Type B pancreatic cell (in vitro differentiated cells): ENCODE measurements around the gene COASY. TPM values are rescaled to one million over a fixed set of nuclear protein-coding genes. Genes with fewer than 3 reads are reported as not detected.

Experiments used
- DNase-seq: peaks from one replicate; pipeline ENCODE4 v3.0.0; 2021; ENCODE audit warnings: mixed read lengths; ENCODE audit not compliant: unreplicated experiment; ENCODE audit errors: extremely low spot score
- H3K27ac Mint-ChIP-seq: 2 replicates; pipeline ENCODE4 v1.8.0; 2021; ENCODE audit warnings: mild to moderate bottlenecking, mixed read lengths
- H3K27me3 Mint-ChIP-seq: 2 replicates; pipeline ENCODE4 v1.8.0; 2021; ENCODE audit warnings: mixed read lengths
- H3K36me3 Mint-ChIP-seq: 2 replicates; pipeline ENCODE4 v1.8.0; 2021; ENCODE audit warnings: mixed read lengths
- H3K4me1 Mint-ChIP-seq: one replicate; pipeline ENCODE4 v1.8.0; 2021; ENCODE audit warnings: mixed read lengths; ENCODE audit not compliant: unreplicated experiment
- H3K4me3 Mint-ChIP-seq: 2 replicates; pipeline ENCODE4 v1.8.0; 2021; ENCODE audit warnings: mild to moderate bottlenecking, mixed read lengths
- H3K9me3 Mint-ChIP-seq: 2 replicates; pipeline ENCODE4 v1.8.0; 2021; ENCODE audit warnings: mixed read lengths
- total RNA-seq: library from RNA; stranded (reverse); gene quantifications from 2 replicates; pipeline ENCODE4 v1.2.1, GENCODE V29; 2021; ENCODE audit warnings: low replicate concordance
- TF ChIP-seq, protein P1 (sequence below): fragments of 200-600 bp; sonication (generic); conservative IDR thresholded peaks from 2 replicates; pipeline ENCODE4 v1.5.0; 2021; ENCODE audit warnings: antibody characterized with exemption, mild to moderate bottlenecking

Gene COASY
- total RNA-seq, 1 donor from 2014 or later = 78.0 TPM

DNA sequence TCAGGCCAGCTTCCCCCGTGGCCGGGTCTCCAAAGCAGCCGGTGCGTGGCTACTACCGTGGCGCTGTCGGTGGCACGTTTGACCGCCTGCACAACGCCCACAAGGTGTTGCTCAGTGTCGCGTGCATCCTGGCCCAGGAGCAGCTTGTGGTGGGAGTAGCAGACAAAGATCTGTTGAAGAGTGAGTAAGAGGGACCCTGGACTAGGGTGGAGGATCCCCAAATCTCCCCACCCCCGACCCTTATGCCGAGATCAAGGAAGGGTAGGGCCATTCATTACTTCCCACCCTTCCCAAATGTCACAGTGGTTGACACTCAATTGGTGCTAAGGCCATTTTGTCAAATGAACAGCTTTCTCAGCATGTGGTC lies 1.2 kb downstream of the COASY start:
- H3K27ac Mint-ChIP-seq = peak overlapping the region; percentile 88
- H3K27me3 Mint-ChIP-seq = no peaks in the 10 kb centered on the region
- peaks cover 24% of the 10 kb centered on the region for H3K4me1 Mint-ChIP-seq
- H3K9me3 Mint-ChIP-seq = no peaks in the 10 kb centered on the region
- H3K36me3 Mint-ChIP-seq = peaks cover 7% of the 10 kb centered on the region
- no peak for DNase-seq
- H3K4me3 Mint-ChIP-seq = peak overlapping the region; percentile 92
- TF ChIP-seq, protein P1, sequence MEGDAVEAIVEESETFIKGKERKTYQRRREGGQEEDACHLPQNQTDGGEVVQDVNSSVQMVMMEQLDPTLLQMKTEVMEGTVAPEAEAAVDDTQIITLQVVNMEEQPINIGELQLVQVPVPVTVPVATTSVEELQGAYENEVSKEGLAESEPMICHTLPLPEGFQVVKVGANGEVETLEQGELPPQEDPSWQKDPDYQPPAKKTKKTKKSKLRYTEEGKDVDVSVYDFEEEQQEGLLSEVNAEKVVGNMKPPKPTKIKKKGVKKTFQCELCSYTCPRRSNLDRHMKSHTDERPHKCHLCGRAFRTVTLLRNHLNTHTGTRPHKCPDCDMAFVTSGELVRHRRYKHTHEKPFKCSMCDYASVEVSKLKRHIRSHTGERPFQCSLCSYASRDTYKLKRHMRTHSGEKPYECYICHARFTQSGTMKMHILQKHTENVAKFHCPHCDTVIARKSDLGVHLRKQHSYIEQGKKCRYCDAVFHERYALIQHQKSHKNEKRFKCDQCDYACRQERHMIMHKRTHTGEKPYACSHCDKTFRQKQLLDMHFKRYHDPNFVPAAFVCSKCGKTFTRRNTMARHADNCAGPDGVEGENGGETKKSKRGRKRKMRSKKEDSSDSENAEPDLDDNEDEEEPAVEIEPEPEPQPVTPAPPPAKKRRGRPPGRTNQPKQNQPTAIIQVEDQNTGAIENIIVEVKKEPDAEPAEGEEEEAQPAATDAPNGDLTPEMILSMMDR = no peak

DNA sequence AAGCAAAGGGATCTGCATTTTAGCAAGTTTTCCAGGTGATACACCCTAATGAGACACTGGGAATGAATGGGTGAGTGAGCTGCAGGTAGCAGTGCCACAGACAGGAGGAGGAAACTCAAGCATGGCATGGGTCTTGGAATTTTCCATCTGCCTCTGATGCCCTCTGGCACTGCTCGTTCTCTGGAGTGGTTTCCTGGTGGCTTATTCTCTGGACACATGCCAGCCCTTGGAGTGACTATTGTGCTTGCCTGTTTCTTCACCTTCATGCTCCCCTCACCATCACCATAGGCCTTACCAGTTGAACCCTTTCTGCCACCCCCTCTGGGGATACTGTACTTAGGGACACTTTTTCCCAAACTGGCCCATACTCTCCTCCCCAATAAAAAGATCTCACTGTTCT lies 1.6 kb downstream of the COASY start:
- H3K27me3 Mint-ChIP-seq = no peaks in the 10 kb centered on the region
- no peak overlapping the region for H3K27ac Mint-ChIP-seq
- TF ChIP-seq, protein P1 = no peak

DNA sequence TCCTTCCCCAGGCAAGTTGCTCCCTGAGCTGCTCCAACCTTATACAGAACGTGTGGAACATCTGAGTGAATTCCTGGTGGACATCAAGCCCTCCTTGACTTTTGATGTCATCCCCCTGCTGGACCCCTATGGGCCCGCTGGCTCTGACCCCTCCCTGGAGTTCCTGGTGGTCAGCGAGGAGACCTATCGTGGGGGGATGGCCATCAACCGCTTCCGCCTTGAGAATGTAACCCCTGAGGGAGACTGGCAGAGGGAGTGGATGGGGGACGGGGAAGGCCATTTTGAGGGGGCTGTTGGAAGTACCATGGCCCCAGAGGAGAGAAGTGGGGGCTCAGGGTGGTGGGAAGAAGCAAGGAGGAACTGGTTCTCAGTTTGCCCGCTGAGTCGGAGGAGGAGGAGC lies 2.0 kb downstream of the COASY start:
- TF ChIP-seq, protein P1 = no peak
- no peaks in the 10 kb centered on the region for H3K9me3 Mint-ChIP-seq

More for the DNA sequence above, 1.6 kb downstream of the COASY start:
- peak overlapping the region; percentile 92 for H3K4me3 Mint-ChIP-seq
- no peak for DNase-seq
- H3K36me3 Mint-ChIP-seq = peaks cover 7% of the 10 kb centered on the region
- H3K9me3 Mint-ChIP-seq = no peaks in the 10 kb centered on the region
- peaks cover 24% of the 10 kb centered on the region for H3K4me1 Mint-ChIP-seq

DNA sequence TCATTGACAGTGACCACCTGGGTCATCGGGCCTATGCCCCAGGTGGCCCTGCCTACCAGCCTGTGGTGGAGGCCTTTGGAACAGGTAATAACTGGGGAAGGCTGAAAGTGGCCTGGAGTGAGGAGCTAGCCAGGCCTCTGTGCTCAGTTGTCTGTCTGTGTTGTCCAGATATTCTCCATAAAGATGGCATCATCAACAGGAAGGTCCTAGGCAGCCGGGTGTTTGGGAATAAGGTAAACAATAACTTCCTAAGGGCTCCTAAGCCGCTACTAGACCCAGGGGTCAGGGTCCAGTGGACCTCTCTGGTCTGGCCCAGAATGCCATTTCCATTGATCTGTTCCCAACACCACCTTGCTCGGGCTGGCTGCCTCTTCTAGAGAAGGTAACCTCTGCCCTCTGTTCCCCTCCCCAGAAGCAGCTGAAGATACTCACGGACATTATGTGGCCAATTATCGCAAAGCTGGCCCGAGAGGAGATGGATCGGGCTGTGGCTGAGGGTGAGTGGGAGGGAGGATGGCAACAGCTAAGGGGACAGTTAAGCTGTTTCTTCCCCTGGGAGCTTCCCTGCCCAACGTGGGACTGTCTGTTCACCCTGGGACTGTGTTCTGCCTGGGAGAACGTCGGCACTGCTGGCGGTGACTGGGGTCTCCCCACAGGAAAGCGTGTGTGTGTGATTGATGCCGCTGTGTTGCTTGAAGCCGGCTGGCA lies 3.0 kb downstream of the COASY start:
- H3K27me3 Mint-ChIP-seq = no peaks in the 10 kb centered on the region
- H3K27ac Mint-ChIP-seq = no peak overlapping the region
- peak overlapping the region; percentile 69 for H3K4me3 Mint-ChIP-seq
- DNase-seq = no peak
- peaks cover 20% of the 10 kb centered on the region for H3K4me1 Mint-ChIP-seq
- peaks cover 7% of the 10 kb centered on the region for H3K36me3 Mint-ChIP-seq
- TF ChIP-seq, protein P1 = no peak
- no peaks in the 10 kb centered on the region for H3K9me3 Mint-ChIP-seq

More for the DNA sequence above, 2.0 kb downstream of the COASY start:
- peaks cover 7% of the 10 kb centered on the region for H3K36me3 Mint-ChIP-seq
- H3K4me1 Mint-ChIP-seq = peaks cover 24% of the 10 kb centered on the region
- peak overlapping the region; percentile 92 for H3K4me3 Mint-ChIP-seq
- no peak overlapping the region for H3K27ac Mint-ChIP-seq
- no peak for DNase-seq
- no peaks in the 10 kb centered on the region for H3K27me3 Mint-ChIP-seq

DNA sequence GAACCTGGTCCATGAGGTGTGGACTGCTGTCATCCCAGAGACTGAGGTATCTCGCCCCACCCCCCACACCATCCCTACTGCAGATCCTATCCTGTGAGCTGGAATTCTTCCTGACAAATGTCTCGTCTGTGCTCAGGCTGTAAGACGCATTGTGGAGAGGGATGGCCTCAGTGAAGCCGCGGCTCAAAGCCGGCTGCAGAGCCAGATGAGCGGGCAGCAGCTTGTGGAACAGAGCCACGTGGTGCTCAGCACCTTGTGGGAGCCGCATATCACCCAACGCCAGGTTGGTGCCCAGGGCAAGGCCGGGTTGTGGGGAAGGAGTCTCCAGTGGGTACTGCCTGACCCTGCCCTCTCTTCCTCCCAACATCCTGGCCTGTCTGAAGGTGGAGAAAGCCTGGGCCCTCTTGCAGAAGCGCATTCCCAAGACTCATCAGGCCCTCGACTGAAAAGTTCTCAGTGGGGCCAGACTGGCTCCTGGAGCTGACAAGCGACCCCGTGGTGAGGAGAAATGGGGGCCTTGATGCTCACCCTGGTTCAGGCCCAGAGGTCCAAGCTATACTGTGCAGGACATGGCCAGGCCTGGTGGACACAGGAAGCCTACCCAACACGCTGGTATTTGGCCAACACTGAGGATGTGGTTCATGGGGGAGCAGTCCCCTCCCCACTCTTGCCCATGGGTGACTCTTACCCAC lies 3.7 kb downstream of the COASY start:
- Mint-ChIP-seq H3K4me3 (peak overlapping the region; percentile 69), H3K4me1 (peaks cover 15% of the 10 kb centered on the region), H3K9me3 (no peaks in the 10 kb centered on the region), H3K27ac (peak overlapping the region; percentile 93), H3K36me3 (peaks cover 7% of the 10 kb centered on the region), H3K27me3 (no peaks in the 10 kb centered on the region)
- TF ChIP-seq, protein P1 = no peak
- DNase-seq = no peak
